Measurements from ENCODE around the gene KDM1B.
"Not testable (repeated sequence)": the region's sequence is repeated elsewhere in the genome, so short reads cannot be mapped to it uniquely, and the experiment has no call there.

The KDM1B gene

GRCh38 chr6:18155150-18155863, at the start of gene KDM1B:
TSS of gene KDM1B (plus strand) at chr6:18155422. CDS start at chr6:18159896, 4,474 bp downstream.
- DNase-seq: peak; percentile 94

- DNase-seq: no peak
Observed at GRCh38 chr6:18107061-18107460, 48.2 kb upstream of the KDM1B start.

GRCh38 chr6:18110162-18110561, 45.1 kb upstream of the KDM1B start:
- DNase-seq: no peak

GRCh38 chr6:18115356-18115755, 39.9 kb upstream of the KDM1B start:
- DNase-seq: no peak

- no peak for DNase-seq
Observed at GRCh38 chr6:18117136-18117535, 38.1 kb upstream of the KDM1B start.

- no peak for DNase-seq
Observed at GRCh38 chr6:18118330-18118729, 36.9 kb upstream of the KDM1B start.

GRCh38 chr6:18119236-18119635, 36.0 kb upstream of the KDM1B start:
- no peak for DNase-seq

GRCh38 chr6:18121580-18122127, 33.6 kb upstream of the KDM1B start:
- DNase-seq: no peak

GRCh38 chr6:18122128-18123093, 32.8 kb upstream of the KDM1B start, which contains the start of gene NHLRC1:
TSS of gene NHLRC1 (minus strand) at chr6:18122677. CDS start at chr6:18122606, 71 bp downstream.
- peak; percentile 36 for DNase-seq

GRCh38 chr6:18126121-18126520, 29.1 kb upstream of the KDM1B start:
- DNase-seq: no peak

GRCh38 chr6:18132346-18132745, 22.9 kb upstream of the KDM1B start:
- DNase-seq: no peak

GRCh38 chr6:18135171-18135570, 20.1 kb upstream of the KDM1B start:
- no peak for DNase-seq

- no peak for DNase-seq
Observed at GRCh38 chr6:18136260-18136659, 19.0 kb upstream of the KDM1B start.

- DNase-seq: no peak
Observed at GRCh38 chr6:18138906-18139305, 16.3 kb upstream of the KDM1B start.

GRCh38 chr6:18139935-18140621, 15.1 kb upstream of the KDM1B start:
- DNase-seq: no peak

GRCh38 chr6:18141805-18142590, 13.2 kb upstream of the KDM1B start:
- no peak for DNase-seq

- DNase-seq: no peak
Observed at GRCh38 chr6:18142591-18142861, 12.7 kb upstream of the KDM1B start.

GRCh38 chr6:18147160-18147559, 8.1 kb upstream of the KDM1B start:
- DNase-seq: no peak

- DNase-seq: no peak
Observed at GRCh38 chr6:18147616-18148015, 7.6 kb upstream of the KDM1B start.

- no peak for DNase-seq
Observed at GRCh38 chr6:18148304-18149025, 6.8 kb upstream of the KDM1B start.

- not testable (repeated sequence) for DNase-seq
Observed at GRCh38 chr6:18151391-18151790, 3.8 kb upstream of the KDM1B start.

- DNase-seq: no peak
Observed at GRCh38 chr6:18151801-18152200, 3.4 kb upstream of the KDM1B start.
